K562 (cell line): ENCODE measurements around the gene CHD3. TPM values are rescaled to one million over a fixed set of nuclear protein-coding genes. Genes with fewer than 3 reads are reported as not detected.

Experiments used
- CBFA2T3 ChIP-seq: fragments of 450-650 bp; IDR thresholded peaks from 2 replicates; pipeline ENCODE4 v1.6.1; 2017
- IRF2 ChIP-seq: sonication (generic); formaldehyde crosslinking; IDR thresholded peaks from 2 replicates; pipeline ENCODE4 v1.8.1; 2022; ENCODE audit warnings: mild to moderate bottlenecking, missing genetic modification reagents
- MEIS2 ChIP-seq: fragments of 450-650 bp; IDR thresholded peaks from 2 replicates; pipeline ENCODE4 v1.6.1; 2014; ENCODE audit warnings: mild to moderate bottlenecking; ENCODE audit not compliant: partially characterized antibody
- NCOR1 ChIP-seq: fragments of 450-650 bp; IDR thresholded peaks from 2 replicates; pipeline ENCODE4 v1.6.1; 2016; ENCODE audit warnings: mild to moderate bottlenecking, moderate library complexity
- POU5F1 ChIP-seq: fragments of 150-350 bp; IDR thresholded peaks from 2 replicates; pipeline ENCODE4 v1.6.1; 2014; ENCODE audit warnings: borderline replicate concordance, low read length, low read depth, mild to moderate bottlenecking; ENCODE audit not compliant: partially characterized antibody
- PTTG1 ChIP-seq: fragments of 450-650 bp; IDR thresholded peaks from 2 replicates; pipeline ENCODE4 v1.6.1; 2016; ENCODE audit warnings: low read depth, mild to moderate bottlenecking, missing genetic modification characterization, missing compliant biosample characterization
- RAD51 ChIP-seq: fragments of 450-650 bp; IDR thresholded peaks from 2 replicates; pipeline ENCODE4 v1.7.1; 2016; ENCODE audit warnings: low read depth, mild to moderate bottlenecking, borderline replicate concordance
- SMAD4 ChIP-seq: fragments of 250-450 bp; sonication (Bioruptor Pico); conservative IDR thresholded peaks from 2 replicates; pipeline ENCODE4 v1.8.0; 2021; ENCODE audit warnings: inconsistent platforms, mild to moderate bottlenecking, moderate library complexity
- SOX6 ChIP-seq: fragments of 450-650 bp; IDR thresholded peaks from 2 replicates; pipeline ENCODE4 v1.6.1; 2014; ENCODE audit warnings: mild to moderate bottlenecking
- SUPT5H ChIP-seq: fragments of 450-650 bp; IDR thresholded peaks from 2 replicates; pipeline ENCODE4 v1.6.1; 2016
- TAF15 ChIP-seq: fragments of 200-400 bp; formaldehyde crosslinking; IDR thresholded peaks from 2 replicates; pipeline ENCODE4 v1.6.1; 2017; ENCODE audit warnings: mild to moderate bottlenecking, low read depth, low read length, moderate library complexity
- TEAD4 ChIP-seq, 2 experiments: sonication (generic) in 1 of 2; formaldehyde crosslinking in 1 of 2; IDR thresholded peaks; 2 replicates each; pipeline versions ENCODE4 v1.6.1 to v1.8.0; 2012 to 2022; ENCODE audit warnings: borderline replicate concordance in 1 of 2, inconsistent platforms in 1 of 2, low read length in 1 of 2, mild to moderate bottlenecking in 1 of 2, missing genetic modification reagents in 1 of 2
- ZEB2 ChIP-seq: fragments of 450-650 bp; IDR thresholded peaks from 2 replicates; pipeline ENCODE4 v1.6.1; 2016
- ZNF134 ChIP-seq: fragments of 250-450 bp; sonication (Bioruptor Pico); conservative IDR thresholded peaks from 2 replicates; pipeline ENCODE4 v1.4.0; 2020
- ZNF143 ChIP-seq: sonication (generic); formaldehyde crosslinking; IDR thresholded peaks from 2 replicates; pipeline ENCODE4 v1.9.0; 2022; ENCODE audit warnings: mild to moderate bottlenecking, missing genetic modification reagents
- polyA plus RNA-seq, 8 experiments: library from polyadenylated mRNA; depleted of rRNA in 4 of 8; stranded (reverse) in 5 of 8; unstranded in 3 of 8; fragments of >200 nt; fragmentation: Nextera tagmentation in 2 of 8; fragmentation: Illumina TruSeq in 1 of 8; extraction: Ambion mirVana in 2 of 8; extraction: Trizol in 1 of 8; gene quantifications; 2 replicates each; pipeline versions ENCODE4 v1.2.1 to v1.2.3, GENCODE V29; 2011 to 2014; ENCODE audit warnings: inconsistent platforms in 1 of 8, missing spikeins in 1 of 8
- total RNA-seq, 7 experiments: library from RNA; depleted of rRNA in 6 of 7; stranded (reverse); fragments of >200 nt in 6 of 7; fragmentation: Illumina TruSeq in 2 of 7; extraction: Trizol in 2 of 7; gene quantifications; 2 replicates each; pipeline versions ENCODE4 v1.2.1 to v1.2.3, GENCODE V29; 2011 to 2021; ENCODE audit warnings: low replicate concordance in 1 of 7
- TF ChIP-seq, protein P1 (sequence below): sonication (generic); formaldehyde crosslinking; IDR thresholded peaks from 2 replicates; pipeline ENCODE4 v1.8.0; 2022; ENCODE audit warnings: missing genetic modification reagents, mild to moderate bottlenecking, moderate library complexity, borderline replicate concordance
- TF ChIP-seq, protein P2 (sequence below): fragments of 250-450 bp; sonication (Bioruptor Pico); IDR thresholded peaks from 2 replicates; pipeline ENCODE4 v1.4.0; 2020; ENCODE audit warnings: borderline replicate concordance
- TF ChIP-seq, protein P3 (sequence below): fragments of 450-650 bp; formaldehyde crosslinking; IDR thresholded peaks from 2 replicates; pipeline ENCODE4 v1.4.0; 2022; ENCODE audit warnings: missing genetic modification characterization
- TF ChIP-seq, protein P4 (sequence below): sonication (generic); formaldehyde crosslinking; IDR thresholded peaks from 2 replicates; pipeline ENCODE4 v1.8.0; 2022; ENCODE audit warnings: mild to moderate bottlenecking, missing genetic modification reagents
- TF ChIP-seq, protein P5 (sequence below): conservative IDR thresholded peaks from 2 replicates; pipeline ENCODE4 v1.6.1; 2011; ENCODE audit warnings: low read depth, mild to moderate bottlenecking, low read length; ENCODE audit not compliant: control insufficient read depth
- TF ChIP-seq, protein P6 (sequence below): fragments of 200-800 bp; sonication (Bioruptor generic); IDR thresholded peaks from 2 replicates; pipeline ENCODE4 v1.6.1; 2017; ENCODE audit warnings: missing genetic modification characterization, missing compliant biosample characterization

Gene CHD3
- total and polyA plus RNA-seq, 9 of the 15 experiments (the other 6 are each of a cell fraction or from before 2014, with no cell fraction given): 0.39 to 38.2 (median 21.2) TPM

DNA sequence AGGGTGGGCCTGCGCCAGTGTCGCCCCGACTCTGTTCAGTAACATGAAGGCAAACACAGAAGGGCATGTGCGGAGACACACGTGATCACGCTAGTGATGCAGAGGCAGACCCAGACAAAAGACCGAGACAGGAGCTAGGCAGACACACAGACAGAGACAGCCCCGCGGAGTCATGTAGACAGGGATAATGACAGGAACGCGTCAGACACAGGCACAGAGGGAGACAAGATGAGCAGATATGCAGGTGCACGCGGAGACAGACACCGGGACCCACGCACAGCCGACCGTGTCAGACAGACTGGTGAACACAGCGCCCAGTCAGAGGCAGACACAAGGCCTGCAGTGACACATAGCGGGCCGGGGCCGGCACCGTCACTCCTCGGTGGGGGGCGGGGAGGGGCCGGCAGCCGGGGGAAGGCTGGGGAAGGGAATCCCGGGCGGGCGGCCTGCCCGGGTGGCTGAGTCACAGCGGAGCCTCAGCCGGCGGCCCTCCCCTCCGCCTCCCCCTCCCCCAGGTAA, 47.1 kb upstream of the CHD3 start (continued):
- TF ChIP-seq, protein P1, sequence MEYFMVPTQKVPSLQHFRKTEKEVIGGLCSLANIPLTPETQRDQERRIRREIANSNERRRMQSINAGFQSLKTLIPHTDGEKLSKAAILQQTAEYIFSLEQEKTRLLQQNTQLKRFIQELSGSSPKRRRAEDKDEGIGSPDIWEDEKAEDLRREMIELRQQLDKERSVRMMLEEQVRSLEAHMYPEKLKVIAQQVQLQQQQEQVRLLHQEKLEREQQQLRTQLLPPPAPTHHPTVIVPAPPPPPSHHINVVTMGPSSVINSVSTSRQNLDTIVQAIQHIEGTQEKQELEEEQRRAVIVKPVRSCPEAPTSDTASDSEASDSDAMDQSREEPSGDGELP: peak; percentile 59
- TF ChIP-seq, protein P2, sequence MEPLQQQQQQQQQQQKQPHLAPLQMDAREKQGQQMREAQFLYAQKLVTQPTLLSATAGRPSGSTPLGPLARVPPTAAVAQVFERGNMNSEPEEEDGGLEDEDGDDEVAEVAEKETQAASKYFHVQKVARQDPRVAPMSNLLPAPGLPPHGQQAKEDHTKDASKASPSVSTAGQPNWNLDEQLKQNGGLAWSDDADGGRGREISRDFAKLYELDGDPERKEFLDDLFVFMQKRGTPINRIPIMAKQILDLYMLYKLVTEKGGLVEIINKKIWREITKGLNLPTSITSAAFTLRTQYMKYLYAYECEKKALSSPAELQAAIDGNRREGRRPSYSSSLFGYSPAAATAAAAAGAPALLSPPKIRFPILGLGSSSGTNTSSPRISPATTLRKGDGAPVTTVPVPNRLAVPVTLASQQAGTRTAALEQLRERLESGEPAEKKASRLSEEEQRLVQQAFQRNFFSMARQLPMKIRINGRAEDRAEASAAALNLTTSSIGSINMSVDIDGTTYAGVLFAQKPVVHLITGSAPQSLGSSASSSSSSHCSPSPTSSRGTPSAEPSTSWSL (CRISPR knock-in tag): no peak
- TF ChIP-seq CBFA2T3 (peak; percentile 37), ZNF143 (CRISPR knock-in tag) (0 out of 2 replicates have a peak, but pooled peaks have one; percentile 21), TAF15 (no peak), SOX6 (peak; percentile 34; the same call in 1 of the 2 replicates), NCOR1 (peak; percentile 79), ZEB2 (peak; percentile 50; the same call in 1 of the 2 replicates), PTTG1 (no peak), TEAD4 (IDR thresholded peaks at IDR 0.05; ENCODE audit: low read length) (no peak), TEAD4 (CRISPR knock-in tag; IDR thresholded peaks at IDR 0.05; ENCODE audit: borderline replicate concordance) (0 out of 2 replicates have a peak, but pooled peaks have one; percentile 48), ZNF134 (CRISPR knock-in tag) (no peak), SMAD4 (CRISPR knock-in tag) (peak; percentile 99), POU5F1 (no peak), RAD51 (peak; percentile 66), MEIS2 (peak; percentile 37), IRF2 (CRISPR knock-in tag) (no peak), SUPT5H (no peak)
- TF ChIP-seq, protein P3, sequence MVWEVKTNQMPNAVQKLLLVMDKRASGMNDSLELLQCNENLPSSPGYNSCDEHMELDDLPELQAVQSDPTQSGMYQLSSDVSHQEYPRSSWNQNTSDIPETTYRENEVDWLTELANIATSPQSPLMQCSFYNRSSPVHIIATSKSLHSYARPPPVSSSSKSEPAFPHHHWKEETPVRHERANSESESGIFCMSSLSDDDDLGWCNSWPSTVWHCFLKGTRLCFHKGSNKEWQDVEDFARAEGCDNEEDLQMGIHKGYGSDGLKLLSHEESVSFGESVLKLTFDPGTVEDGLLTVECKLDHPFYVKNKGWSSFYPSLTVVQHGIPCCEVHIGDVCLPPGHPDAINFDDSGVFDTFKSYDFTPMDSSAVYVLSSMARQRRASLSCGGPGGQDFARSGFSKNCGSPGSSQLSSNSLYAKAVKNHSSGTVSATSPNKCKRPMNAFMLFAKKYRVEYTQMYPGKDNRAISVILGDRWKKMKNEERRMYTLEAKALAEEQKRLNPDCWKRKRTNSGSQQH: 0 out of 2 replicates have a peak, but pooled peaks have one; percentile 10
- TF ChIP-seq, protein P4, sequence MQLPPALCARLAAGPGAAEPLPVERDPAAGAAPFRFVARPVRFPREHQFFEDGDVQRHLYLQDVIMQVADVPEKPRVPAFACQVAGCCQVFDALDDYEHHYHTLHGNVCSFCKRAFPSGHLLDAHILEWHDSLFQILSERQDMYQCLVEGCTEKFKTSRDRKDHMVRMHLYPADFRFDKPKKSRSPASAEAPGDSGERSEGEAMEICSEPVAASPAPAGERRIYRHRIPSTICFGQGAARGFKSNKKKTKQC (CRISPR knock-in tag): no peak
- TF ChIP-seq, protein P5, sequence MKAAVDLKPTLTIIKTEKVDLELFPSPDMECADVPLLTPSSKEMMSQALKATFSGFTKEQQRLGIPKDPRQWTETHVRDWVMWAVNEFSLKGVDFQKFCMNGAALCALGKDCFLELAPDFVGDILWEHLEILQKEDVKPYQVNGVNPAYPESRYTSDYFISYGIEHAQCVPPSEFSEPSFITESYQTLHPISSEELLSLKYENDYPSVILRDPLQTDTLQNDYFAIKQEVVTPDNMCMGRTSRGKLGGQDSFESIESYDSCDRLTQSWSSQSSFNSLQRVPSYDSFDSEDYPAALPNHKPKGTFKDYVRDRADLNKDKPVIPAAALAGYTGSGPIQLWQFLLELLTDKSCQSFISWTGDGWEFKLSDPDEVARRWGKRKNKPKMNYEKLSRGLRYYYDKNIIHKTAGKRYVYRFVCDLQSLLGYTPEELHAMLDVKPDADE: peak; percentile 56; the same call in 1 of the 2 replicates
- TF ChIP-seq, protein P6, sequence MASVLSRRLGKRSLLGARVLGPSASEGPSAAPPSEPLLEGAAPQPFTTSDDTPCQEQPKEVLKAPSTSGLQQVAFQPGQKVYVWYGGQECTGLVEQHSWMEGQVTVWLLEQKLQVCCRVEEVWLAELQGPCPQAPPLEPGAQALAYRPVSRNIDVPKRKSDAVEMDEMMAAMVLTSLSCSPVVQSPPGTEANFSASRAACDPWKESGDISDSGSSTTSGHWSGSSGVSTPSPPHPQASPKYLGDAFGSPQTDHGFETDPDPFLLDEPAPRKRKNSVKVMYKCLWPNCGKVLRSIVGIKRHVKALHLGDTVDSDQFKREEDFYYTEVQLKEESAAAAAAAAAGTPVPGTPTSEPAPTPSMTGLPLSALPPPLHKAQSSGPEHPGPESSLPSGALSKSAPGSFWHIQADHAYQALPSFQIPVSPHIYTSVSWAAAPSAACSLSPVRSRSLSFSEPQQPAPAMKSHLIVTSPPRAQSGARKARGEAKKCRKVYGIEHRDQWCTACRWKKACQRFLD (CRISPR knock-in tag): no peak
